ENCODE data around the gene LSS. TPM values are rescaled to one million over a fixed set of nuclear protein-coding genes. Genes with fewer than 3 reads are reported as not detected.
A peak's percentile ranks its signal among the peaks of the same experiment; 100 is the strongest.
"Not testable (repeated sequence)": the region's sequence is repeated elsewhere in the genome, so short reads cannot be mapped to it uniquely, and the experiment has no call there.

Gene LSS
- total RNA-seq, 2 donors from 2014 or later = 56.7 to 85.2 TPM

DNA sequence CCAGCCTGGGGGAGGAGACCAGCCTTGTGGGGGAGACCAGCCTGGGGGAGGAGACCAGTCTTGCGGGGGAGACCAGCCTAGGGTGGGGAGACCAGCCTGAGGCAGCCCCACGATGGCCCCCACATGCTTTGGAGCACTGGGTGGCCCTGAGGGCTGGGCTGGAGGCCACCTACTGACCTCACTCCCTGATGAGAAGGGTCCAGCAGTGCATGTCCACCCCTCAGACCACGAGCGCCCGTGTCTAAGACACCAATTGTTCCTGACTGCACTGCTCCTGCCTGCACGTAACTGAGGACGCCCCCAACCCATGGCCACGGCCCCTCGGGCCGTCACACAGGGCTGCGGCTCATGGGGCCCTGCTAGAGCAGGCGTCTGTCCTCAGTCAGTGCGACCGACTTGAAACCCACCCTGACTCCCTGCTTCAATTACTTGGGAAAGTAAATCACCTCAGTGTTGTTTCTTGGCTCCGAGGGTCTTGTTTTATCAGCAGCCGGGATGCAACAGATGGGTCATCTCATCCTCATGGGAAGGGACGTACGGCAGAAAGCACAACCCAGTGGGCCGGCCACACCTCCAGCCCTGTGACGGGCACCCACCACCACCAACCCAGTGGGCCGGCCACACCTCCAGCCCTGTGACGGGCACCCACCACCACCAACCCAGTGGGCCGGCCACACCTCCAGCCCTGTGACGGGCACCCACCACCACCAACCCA is 44.5 kb downstream of the LSS start, which contains the start of gene SPATC1L:
TSS of gene SPATC1L (minus strand) at position 550 of the 715 bp plus-strand sequence. CDS start 1,643 bp downstream, outside the sequence.
- no peaks in the 10 kb centered on the region for H3K9me3 Mint-ChIP-seq
- H3K4me3 Mint-ChIP-seq = peak within 1 kb of the TSS; percentile 88
- H3K4me1 Mint-ChIP-seq = peaks cover 12% of the 10 kb centered on the region
- Histone ChIP-seq H3K36me3 (ENCODE audit: control insufficient read depth, insufficient read depth, low read length) (no peaks in the 10 kb centered on the region), H3K9ac (ENCODE audit: extremely low read depth, low read length, poor library complexity, severe bottlenecking) (peak within 1 kb of the TSS; percentile 59), H3K27ac (ENCODE audit: low read depth, low read length) (peak within 1 kb of the TSS; percentile 78), H3K9me3 (ENCODE audit: control insufficient read depth, low read length) (no peaks in the 10 kb centered on the region), H3K27me3 (ENCODE audit: control insufficient read depth, insufficient read depth, low read length, poor library complexity, severe bottlenecking) (no peaks in the 10 kb centered on the region), H3K4me1 (ENCODE audit: control insufficient read depth, insufficient read depth, low read length) (no peaks in the 10 kb centered on the region), H3K4me3 (ENCODE audit: low read length) (peak within 1 kb of the TSS; percentile 99)
- peak; percentile 84 for DNase-seq
- WGBS, 2 experiments (ENCODE audit: insufficient coverage in 1 of 2, insufficient read length in 1 of 2) = 1% methylated on average over 18 of the region's 24 CpGs; no CpG with 5 or more reads in 1 of the 2 experiments
- H3K36me3 Mint-ChIP-seq (ENCODE audit: low read depth) = peaks cover 16% of the 10 kb centered on the region
- H3K27me3 Mint-ChIP-seq (ENCODE audit: insufficient read depth) = no peaks in the 10 kb centered on the region
- TF ChIP-seq, protein P1, sequence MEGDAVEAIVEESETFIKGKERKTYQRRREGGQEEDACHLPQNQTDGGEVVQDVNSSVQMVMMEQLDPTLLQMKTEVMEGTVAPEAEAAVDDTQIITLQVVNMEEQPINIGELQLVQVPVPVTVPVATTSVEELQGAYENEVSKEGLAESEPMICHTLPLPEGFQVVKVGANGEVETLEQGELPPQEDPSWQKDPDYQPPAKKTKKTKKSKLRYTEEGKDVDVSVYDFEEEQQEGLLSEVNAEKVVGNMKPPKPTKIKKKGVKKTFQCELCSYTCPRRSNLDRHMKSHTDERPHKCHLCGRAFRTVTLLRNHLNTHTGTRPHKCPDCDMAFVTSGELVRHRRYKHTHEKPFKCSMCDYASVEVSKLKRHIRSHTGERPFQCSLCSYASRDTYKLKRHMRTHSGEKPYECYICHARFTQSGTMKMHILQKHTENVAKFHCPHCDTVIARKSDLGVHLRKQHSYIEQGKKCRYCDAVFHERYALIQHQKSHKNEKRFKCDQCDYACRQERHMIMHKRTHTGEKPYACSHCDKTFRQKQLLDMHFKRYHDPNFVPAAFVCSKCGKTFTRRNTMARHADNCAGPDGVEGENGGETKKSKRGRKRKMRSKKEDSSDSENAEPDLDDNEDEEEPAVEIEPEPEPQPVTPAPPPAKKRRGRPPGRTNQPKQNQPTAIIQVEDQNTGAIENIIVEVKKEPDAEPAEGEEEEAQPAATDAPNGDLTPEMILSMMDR (conservative IDR thresholded peaks at IDR 0.05) = no peak
- H3K27ac Mint-ChIP-seq = peak within 1 kb of the TSS; percentile 96

DNA sequence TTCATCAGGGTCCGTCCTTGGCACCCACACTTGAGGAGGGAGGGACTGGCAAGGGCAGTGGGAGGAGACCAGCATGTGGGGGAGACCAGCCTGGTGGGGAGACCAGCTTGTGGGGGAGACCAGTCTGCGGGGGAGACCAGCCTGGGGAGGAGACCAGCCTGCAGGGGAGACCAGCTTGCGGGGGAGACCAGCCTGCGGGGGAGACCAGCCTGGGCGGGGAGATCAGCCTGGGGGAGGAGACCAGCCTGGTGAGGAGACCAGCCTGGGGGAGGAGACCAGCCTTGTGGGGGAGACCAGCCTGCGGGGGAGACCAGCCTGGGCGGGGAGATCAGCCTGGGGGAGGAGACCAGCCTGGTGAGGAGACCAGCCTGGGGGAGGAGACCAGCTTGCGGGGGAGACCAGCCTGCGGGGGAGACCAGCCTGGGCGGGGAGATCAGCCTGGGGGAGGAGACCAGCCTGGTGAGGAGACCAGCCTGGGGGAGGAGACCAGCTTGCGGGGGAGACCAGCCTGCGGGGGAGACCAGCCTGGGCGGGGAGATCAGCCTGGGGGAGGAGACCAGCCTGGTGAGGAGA is 45.2 kb downstream of the LSS start:
- H3K9ac ChIP-seq (ENCODE audit: extremely low read depth, low read length, poor library complexity, severe bottlenecking) = not testable (repeated sequence)
- WGBS, 2 experiments (ENCODE audit: insufficient coverage in 1 of 2, insufficient read length in 1 of 2) = 91% methylated on average over 5 of the region's 13 CpGs; no CpG with 5 or more reads in 1 of the 2 experiments

DNA sequence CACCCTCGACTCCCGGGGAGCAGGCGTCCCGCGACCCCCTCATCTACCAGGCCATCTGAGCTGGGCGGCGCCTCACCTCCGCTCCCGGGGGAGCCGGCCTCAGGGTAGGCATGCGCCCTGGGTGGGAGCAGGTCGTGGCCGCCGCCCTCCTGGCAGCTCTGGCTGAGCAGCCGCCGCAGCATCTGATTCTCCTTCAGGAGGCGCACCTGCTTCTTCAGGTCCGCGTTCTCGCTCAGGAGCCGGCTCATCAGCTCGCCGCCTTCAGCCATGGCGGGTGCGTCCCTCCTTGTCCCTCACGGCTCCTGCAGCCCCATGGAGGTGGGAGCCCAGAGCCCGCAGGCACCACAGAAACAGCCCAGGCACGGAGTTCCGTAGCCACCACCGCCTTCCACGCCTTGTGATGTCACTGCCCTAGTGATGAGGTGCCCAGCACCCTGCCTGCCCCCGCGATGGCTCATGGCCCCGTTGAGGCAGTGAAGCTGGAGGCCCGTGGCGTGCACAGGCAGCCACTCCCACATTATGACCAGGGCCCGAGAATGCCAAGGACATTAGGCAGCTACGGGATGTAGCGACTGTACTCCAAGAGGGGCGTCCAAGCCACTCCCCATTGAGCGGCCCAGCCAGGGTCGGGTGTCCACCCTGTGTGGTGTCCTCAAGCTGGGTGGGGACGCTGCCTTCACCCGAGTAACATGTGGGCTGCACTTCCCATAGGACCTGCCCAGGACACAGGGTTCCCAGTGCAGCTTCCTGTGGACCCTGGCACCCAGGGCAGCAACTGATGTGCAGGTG is 45.8 kb downstream of the LSS start:
- H3K9ac ChIP-seq (ENCODE audit: extremely low read depth, low read length, poor library complexity, severe bottlenecking) = no peak overlapping the region
- H3K27me3 ChIP-seq (ENCODE audit: control insufficient read depth, insufficient read depth, low read length, poor library complexity, severe bottlenecking) = no peaks in the 10 kb centered on the region
- no peaks in the 10 kb centered on the region for H3K36me3 ChIP-seq (ENCODE audit: control insufficient read depth, insufficient read depth, low read length)
- Mint-ChIP-seq H3K27ac (peak overlapping the region; percentile 44), H3K4me3 (peak overlapping the region; percentile 51), H3K27me3 (ENCODE audit: insufficient read depth) (no peaks in the 10 kb centered on the region), H3K36me3 (ENCODE audit: low read depth) (peaks cover 11% of the 10 kb centered on the region), H3K9me3 (peaks cover under 1% of the 10 kb centered on the region), H3K4me1 (peaks cover 3% of the 10 kb centered on the region)
- WGBS, 2 experiments (ENCODE audit: insufficient coverage in 1 of 2, insufficient read length in 1 of 2) = 93 to 95% methylated on average over 18 to 44 of the region's 44 CpGs
- no peak overlapping the region for H3K4me3 ChIP-seq (ENCODE audit: low read length)
- DNase-seq = peak; percentile 64
- TF ChIP-seq, protein P1 (conservative IDR thresholded peaks at IDR 0.05) = peak; percentile 16
- H3K9me3 ChIP-seq (ENCODE audit: control insufficient read depth, low read length) = no peaks in the 10 kb centered on the region
- H3K4me1 ChIP-seq (ENCODE audit: control insufficient read depth, insufficient read depth, low read length) = no peaks in the 10 kb centered on the region
- no peak overlapping the region for H3K27ac ChIP-seq (ENCODE audit: low read depth, low read length)

More for the DNA sequence above, 45.2 kb downstream of the LSS start:
- not testable (repeated sequence) for H3K27me3 ChIP-seq (ENCODE audit: control insufficient read depth, insufficient read depth, low read length, poor library complexity, severe bottlenecking); H3K9me3 ChIP-seq (ENCODE audit: control insufficient read depth, low read length); DNase-seq; H3K4me1 Mint-ChIP-seq; H3K4me1 ChIP-seq (ENCODE audit: control insufficient read depth, insufficient read depth, low read length); H3K27ac ChIP-seq (ENCODE audit: low read depth, low read length); H3K27ac Mint-ChIP-seq; H3K36me3 ChIP-seq (ENCODE audit: control insufficient read depth, insufficient read depth, low read length); H3K9me3 Mint-ChIP-seq; H3K27me3 Mint-ChIP-seq (ENCODE audit: insufficient read depth)
- H3K4me3 ChIP-seq (ENCODE audit: low read length) = peak overlapping the region; percentile 99
- peaks cover 14% of the 10 kb centered on the region for H3K36me3 Mint-ChIP-seq (ENCODE audit: low read depth)
- peak overlapping the region; percentile 88 for H3K4me3 Mint-ChIP-seq

All from endodermal cell (in vitro differentiated cells).